Measurements from ENCODE around the gene HAGHL.

DNA sequence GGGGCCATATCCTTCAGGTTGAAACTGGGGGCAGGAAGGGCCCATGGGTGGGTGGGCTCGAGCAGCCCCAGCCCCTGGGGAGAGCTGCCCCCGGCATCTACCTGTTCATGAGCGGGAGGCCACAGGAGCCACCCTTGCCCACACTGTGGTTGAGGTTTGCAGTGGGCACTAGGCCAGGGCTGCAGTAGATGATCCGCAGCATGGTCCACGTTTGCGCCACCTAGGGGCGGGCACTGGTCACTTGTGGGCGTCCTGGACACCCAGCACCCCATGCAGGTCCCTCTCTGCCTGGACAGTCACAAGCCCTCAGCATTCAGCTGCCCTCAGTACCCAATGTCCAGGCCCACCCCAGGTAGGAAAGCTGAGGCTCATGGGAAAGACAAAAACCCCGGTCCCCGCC, 40.9 kb upstream of the HAGHL start:
- peak; percentile 51 for TF ChIP-seq CTCF (IDR thresholded peaks at IDR 0.05; ENCODE audit: borderline replicate concordance, extremely low read depth, low read length, poor library complexity, severe bottlenecking)
- no peak for TF ChIP-seq EZH2 (IDR thresholded peaks at IDR 0.05; ENCODE audit: borderline replicate concordance, low read depth, low read length, severe bottlenecking)
